ENCODE data around the gene UGT2B7. TPM values are rescaled to one million over a fixed set of nuclear protein-coding genes. Genes with fewer than 3 reads are reported as not detected.

The UGT2B7 gene
- total and polyA plus RNA-seq, 2 experiments from 2014 or later: 90.0 to 125 TPM

DNA sequence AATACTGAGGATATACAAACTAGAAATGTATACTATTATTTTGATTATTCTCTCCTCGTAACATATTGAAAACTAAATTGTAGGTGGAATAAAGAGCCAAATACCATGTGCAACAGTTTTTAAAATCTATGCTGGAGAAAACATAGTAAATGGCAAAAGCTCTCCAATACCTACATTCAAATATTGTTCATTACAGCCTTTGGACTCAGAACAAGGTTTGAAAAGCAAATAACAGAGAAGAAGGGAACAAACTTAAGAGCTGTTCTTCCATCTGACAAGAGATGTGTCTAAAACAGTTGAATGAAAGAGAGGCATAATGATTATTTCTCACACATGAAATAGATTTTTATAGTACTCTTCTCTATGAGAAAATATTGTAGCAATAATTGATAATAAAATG, 25.0 kb upstream of the UGT2B7 start:
- H3K9me3 ChIP-seq (ENCODE audit: low read depth): no peaks in the 10 kb centered on the region
- H3K4me2 ChIP-seq: no peak overlapping the region
- 100% methylated on average over 1 of the region's 1 CpG for WGBS (ENCODE audit: low lambda C conversion rate, missing lambda C conversion rate)
- H4K20me1 ChIP-seq (ENCODE audit: insufficient read depth, poor library complexity, severe bottlenecking): no peaks in the 10 kb centered on the region
- no peak overlapping the region for H2AFZ ChIP-seq
- no peaks in the 10 kb centered on the region for H3K36me3 ChIP-seq (replicated peaks; ENCODE audit: insufficient read depth, low read depth)
- no peaks in the 10 kb centered on the region for H3K79me2 ChIP-seq
- no peak overlapping the region for H3K4me3 ChIP-seq
- H3K9me2 ChIP-seq (replicated peaks; ENCODE audit: insufficient read depth): no peaks in the 10 kb centered on the region
- TF ChIP-seq, protein P1, sequence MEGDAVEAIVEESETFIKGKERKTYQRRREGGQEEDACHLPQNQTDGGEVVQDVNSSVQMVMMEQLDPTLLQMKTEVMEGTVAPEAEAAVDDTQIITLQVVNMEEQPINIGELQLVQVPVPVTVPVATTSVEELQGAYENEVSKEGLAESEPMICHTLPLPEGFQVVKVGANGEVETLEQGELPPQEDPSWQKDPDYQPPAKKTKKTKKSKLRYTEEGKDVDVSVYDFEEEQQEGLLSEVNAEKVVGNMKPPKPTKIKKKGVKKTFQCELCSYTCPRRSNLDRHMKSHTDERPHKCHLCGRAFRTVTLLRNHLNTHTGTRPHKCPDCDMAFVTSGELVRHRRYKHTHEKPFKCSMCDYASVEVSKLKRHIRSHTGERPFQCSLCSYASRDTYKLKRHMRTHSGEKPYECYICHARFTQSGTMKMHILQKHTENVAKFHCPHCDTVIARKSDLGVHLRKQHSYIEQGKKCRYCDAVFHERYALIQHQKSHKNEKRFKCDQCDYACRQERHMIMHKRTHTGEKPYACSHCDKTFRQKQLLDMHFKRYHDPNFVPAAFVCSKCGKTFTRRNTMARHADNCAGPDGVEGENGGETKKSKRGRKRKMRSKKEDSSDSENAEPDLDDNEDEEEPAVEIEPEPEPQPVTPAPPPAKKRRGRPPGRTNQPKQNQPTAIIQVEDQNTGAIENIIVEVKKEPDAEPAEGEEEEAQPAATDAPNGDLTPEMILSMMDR (IDR thresholded peaks at IDR 0.05; ENCODE audit: poor library complexity): no peak
- TF ChIP-seq EZH2phosphoT487 (IDR thresholded peaks at IDR 0.05; ENCODE audit: low read depth, severe bottlenecking, unreplicated experiment) (no peak), EZH2 (IDR thresholded peaks at IDR 0.05; ENCODE audit: borderline replicate concordance) (no peak)
- DNase-seq (ENCODE audit: low spot score): no peak
- no peak overlapping the region for H3K27ac ChIP-seq
- H3K27me3 ChIP-seq: no peaks in the 10 kb centered on the region
- H3K4me1 ChIP-seq (ENCODE audit: insufficient read depth): no peaks in the 10 kb centered on the region

- no peak for TF ChIP-seq EZH2phosphoT487 (IDR thresholded peaks at IDR 0.05; ENCODE audit: low read depth, severe bottlenecking, unreplicated experiment)
- TF ChIP-seq, protein P1 (IDR thresholded peaks at IDR 0.05; ENCODE audit: poor library complexity): no peak
- DNase-seq (ENCODE audit: low spot score): no peak
- Histone ChIP-seq H3K9me3 (ENCODE audit: low read depth) (no peaks in the 10 kb centered on the region), H3K4me1 (ENCODE audit: insufficient read depth) (no peaks in the 10 kb centered on the region), H3K9me2 (replicated peaks; ENCODE audit: insufficient read depth) (no peaks in the 10 kb centered on the region), H2AFZ (no peak overlapping the region), H3K27me3 (no peaks in the 10 kb centered on the region), H3K4me3 (no peak overlapping the region), H3K4me2 (no peak overlapping the region), H3K36me3 (replicated peaks; ENCODE audit: insufficient read depth, low read depth) (no peaks in the 10 kb centered on the region), H3K79me2 (no peaks in the 10 kb centered on the region), H3K27ac (no peak overlapping the region), H4K20me1 (ENCODE audit: insufficient read depth, poor library complexity, severe bottlenecking) (no peaks in the 10 kb centered on the region)
- WGBS (ENCODE audit: low lambda C conversion rate, missing lambda C conversion rate): 93% methylated on average over 1 of the region's 1 CpG
These were observed 22.9 kb upstream of the UGT2B7 start for GRCh38 chr4:69073375-69073774.

DNA sequence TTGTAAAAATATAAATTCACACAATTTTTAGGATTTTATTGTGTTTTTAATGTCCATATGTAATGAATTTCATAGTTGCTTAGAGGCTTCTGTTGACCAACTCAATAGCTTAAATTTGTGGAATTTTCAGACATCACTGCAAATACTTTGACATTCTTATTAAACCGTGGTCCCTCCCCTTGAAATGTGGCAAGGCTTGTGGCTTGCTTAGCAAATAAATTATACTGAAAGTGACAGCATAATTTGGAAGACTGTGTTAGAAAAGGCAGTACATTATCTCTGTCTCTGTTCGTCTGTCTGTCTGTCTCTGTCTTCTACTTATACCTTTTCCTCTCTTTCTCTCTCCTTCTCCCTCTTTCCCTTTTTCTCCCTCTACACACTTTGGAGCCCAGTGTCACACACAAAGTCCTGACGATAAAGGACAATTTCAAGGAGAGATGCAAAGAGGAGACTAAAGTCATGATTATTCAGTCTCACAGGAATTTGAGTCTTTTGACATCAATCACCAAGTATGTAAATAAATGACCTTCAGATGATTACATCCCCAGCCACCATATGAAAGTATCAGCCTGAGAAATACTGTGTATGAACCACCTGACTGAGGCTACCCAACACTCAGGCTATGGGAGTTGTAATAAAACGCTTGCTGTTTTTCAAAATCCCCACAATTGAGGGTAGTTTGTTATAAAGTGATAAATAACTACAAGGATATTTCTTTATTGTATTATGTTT, 21.0 kb upstream of the UGT2B7 start:
- H3K36me3 ChIP-seq (replicated peaks; ENCODE audit: insufficient read depth, low read depth): no peaks in the 10 kb centered on the region
- H3K79me2 ChIP-seq: no peaks in the 10 kb centered on the region
- no peak overlapping the region for H2AFZ ChIP-seq
- H3K9me2 ChIP-seq (replicated peaks; ENCODE audit: insufficient read depth): no peaks in the 10 kb centered on the region
- H3K4me1 ChIP-seq (ENCODE audit: insufficient read depth): no peaks in the 10 kb centered on the region
- TF ChIP-seq EZH2 (IDR thresholded peaks at IDR 0.05; ENCODE audit: borderline replicate concordance): no peak
- TF ChIP-seq, protein P1 (IDR thresholded peaks at IDR 0.05; ENCODE audit: poor library complexity): no peak
- no peak for TF ChIP-seq EZH2phosphoT487 (IDR thresholded peaks at IDR 0.05; ENCODE audit: low read depth, severe bottlenecking, unreplicated experiment)
- no peak overlapping the region for H3K27ac ChIP-seq
- no peak overlapping the region for H3K4me2 ChIP-seq
- 93% methylated on average over 4 of the region's 4 CpGs for WGBS (ENCODE audit: low lambda C conversion rate, missing lambda C conversion rate)
- H3K27me3 ChIP-seq: no peaks in the 10 kb centered on the region
- DNase-seq (ENCODE audit: low spot score): no peak
- H3K9me3 ChIP-seq (ENCODE audit: low read depth): no peaks in the 10 kb centered on the region
- H3K4me3 ChIP-seq: no peak overlapping the region
- H4K20me1 ChIP-seq (ENCODE audit: insufficient read depth, poor library complexity, severe bottlenecking): no peaks in the 10 kb centered on the region

All from hepatocyte (in vitro differentiated cells).